RWPE1 (cell line): Measurements from ENCODE around the gene PROP1.
"Not testable (repeated sequence)": the region's sequence is repeated elsewhere in the genome, so short reads cannot be mapped to it uniquely, and the experiment has no call there.

Experiments
- CTCF ChIA-PET: fragments of 350-600 bp; sonication (Branson Sonifier 250); formaldehyde crosslinking; extraction: SDS; loops from one replicate; lab custom pipeline; 2021; lab: Yijun Ruan, JAX
- POLR2A ChIA-PET: fragments of 400-600 bp; formaldehyde crosslinking; extraction: SDS; loops from one replicate; lab custom pipeline; 2020; ENCODE audit warnings: antibody characterized with exemption; ENCODE audit not compliant: low non-redundant PET; lab: Yijun Ruan, JAX
- DNase-seq: peaks from one replicate; pipeline ENCODE4 v3.0.0; 2012; ENCODE audit warnings: low spot score
- H3K27ac ChIP-seq: fragments of 450-650 bp; 2 replicates; pipeline ENCODE4 v1.5.1; 2017
- TF ChIP-seq, protein P1 (sequence below): fragments of 450-650 bp; conservative IDR thresholded peaks from 2 replicates; pipeline ENCODE4 v1.5.1; 2017; ENCODE audit warnings: low read depth, mild to moderate bottlenecking

The PROP1 gene

DNA sequence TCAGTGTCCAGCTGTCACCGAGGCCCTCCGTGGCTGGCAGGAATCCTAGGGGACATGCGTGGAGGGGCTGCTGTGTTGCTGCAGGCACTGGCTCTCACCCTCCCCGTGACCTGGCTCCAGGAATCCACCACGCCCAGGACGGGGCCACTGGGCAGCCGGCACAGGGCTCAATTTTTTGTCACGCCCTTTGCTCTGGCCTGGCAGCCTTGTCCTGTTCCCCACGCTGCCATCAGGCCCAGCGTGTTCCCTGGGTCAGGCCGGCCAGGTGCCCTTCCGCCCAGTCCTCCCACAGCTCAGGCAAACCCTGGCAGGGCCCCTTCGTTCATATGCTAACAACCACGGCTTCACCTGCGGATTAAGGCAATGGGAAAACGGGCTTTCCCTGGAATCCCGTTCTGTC, 37.3 kb downstream of the PROP1 start:
- POLR2A ChIA-PET = no interaction called here
- no peak for DNase-seq
- TF ChIP-seq, protein P1, sequence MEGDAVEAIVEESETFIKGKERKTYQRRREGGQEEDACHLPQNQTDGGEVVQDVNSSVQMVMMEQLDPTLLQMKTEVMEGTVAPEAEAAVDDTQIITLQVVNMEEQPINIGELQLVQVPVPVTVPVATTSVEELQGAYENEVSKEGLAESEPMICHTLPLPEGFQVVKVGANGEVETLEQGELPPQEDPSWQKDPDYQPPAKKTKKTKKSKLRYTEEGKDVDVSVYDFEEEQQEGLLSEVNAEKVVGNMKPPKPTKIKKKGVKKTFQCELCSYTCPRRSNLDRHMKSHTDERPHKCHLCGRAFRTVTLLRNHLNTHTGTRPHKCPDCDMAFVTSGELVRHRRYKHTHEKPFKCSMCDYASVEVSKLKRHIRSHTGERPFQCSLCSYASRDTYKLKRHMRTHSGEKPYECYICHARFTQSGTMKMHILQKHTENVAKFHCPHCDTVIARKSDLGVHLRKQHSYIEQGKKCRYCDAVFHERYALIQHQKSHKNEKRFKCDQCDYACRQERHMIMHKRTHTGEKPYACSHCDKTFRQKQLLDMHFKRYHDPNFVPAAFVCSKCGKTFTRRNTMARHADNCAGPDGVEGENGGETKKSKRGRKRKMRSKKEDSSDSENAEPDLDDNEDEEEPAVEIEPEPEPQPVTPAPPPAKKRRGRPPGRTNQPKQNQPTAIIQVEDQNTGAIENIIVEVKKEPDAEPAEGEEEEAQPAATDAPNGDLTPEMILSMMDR = no peak
- no peak overlapping the region for H3K27ac ChIP-seq
- CTCF ChIA-PET = no interaction called here

DNA sequence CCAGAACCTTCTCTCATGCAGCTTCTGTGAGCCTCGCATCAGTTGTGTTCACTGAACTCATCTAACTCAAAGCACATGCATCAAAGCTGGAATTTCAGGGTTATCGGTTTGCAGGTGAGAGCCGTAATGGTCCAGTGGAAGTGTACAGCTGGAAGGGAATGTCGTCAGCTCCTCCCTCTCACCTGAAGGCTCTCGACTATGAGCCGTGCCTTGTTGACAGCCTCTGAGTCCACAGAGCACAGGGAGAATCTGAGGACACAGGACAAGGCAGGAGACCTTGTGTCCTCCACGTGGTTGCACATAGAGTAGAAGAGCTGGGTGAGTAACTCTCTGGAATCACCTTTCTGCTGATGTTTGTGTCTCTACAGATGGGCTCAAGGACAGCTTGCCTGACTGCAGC, 38.8 kb downstream of the PROP1 start:
- ChIA-PET CTCF (no interaction called here), POLR2A (no interaction called here)
- H3K27ac ChIP-seq = no peak overlapping the region
- TF ChIP-seq, protein P1 = no peak
- DNase-seq = no peak

DNA sequence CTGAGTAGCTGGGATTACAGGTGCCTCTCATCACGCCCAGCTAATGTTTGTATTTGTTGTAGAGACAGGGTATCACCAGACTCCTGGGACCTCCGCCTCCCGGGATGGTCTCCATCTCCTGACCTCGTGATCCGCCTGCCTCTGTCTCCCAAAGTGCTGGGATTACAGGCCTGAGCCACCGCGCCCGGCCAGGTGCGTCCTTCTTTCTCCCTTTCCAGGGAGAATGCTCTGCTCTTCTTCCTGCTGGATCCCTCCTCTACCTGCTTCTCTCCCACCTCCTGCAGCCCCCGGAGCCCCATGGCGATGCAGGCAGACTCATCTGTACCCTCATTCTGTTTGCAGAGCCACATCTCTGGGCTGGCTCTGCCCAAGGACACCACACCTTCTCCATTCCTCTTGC, 42.9 kb downstream of the PROP1 start:
- POLR2A ChIA-PET, H3K27ac ChIP-seq, DNase-seq, CTCF ChIA-PET: not testable (repeated sequence)

DNA sequence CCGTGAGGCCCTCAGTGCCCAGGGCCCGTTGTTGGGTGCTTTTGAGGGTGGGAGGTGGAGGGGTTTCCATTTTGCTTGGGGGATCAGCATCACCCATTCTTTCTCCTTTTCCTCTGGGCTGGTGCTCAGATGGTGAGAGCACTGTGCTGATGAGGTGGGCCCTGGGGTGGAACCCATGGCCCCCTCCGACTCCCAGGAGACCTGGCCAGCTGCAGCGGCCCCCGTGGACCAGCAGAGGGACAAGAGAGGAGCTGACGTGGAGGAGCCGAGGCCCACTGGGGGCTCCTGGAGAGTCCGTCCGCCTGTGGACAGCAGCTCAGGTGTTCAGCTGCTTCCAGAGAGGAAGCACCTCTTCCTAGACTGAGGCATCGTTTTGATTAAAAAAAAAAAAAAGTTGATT, 46.4 kb downstream of the PROP1 start:
- H3K27ac ChIP-seq, DNase-seq, POLR2A ChIA-PET, CTCF ChIA-PET: not testable (repeated sequence)

DNA sequence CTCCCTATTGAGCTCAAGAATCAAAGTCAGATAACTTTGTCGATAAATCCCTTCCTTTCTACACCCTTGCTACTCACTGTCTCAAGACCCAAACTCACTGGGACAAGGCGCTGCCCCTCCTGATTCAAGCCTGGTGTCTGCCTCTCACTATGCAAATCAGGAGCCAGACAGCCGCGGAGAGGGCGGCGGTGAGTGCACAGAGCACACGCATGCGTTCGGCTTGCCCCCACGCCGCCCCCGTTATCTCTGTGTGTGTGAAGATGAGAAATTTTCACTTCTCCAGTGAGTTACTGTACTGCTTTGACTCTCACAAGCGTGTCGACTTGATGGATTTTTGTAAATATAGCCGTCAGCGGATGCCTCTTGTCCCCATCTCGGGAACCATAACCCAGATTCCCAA, 47.0 kb downstream of the PROP1 start:
- POLR2A ChIA-PET, CTCF ChIA-PET: not testable (repeated sequence)

DNA sequence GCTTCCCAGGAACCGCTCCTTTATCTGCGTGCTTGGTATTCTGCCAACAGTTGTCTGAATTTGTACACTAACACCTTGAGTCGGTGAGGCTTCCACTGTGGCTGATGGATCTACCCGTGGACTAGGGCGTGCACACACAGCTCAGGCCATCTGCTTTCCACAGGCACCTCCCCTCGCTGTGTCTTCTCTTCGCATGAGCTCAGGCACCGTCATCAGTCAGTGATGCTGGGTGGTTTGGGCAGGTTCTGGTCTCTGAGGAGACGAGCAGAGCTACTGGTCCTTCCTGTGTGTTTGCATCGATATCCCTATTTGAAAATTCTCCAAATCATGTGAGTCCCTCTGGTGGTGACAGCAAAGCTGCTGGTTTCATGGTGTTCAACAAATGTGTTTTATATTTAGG, 48.1 kb downstream of the PROP1 start:
- CTCF ChIA-PET, H3K27ac ChIP-seq, DNase-seq, POLR2A ChIA-PET: not testable (repeated sequence)

More for the DNA sequence above, 47.0 kb downstream of the PROP1 start:
- DNase-seq, H3K27ac ChIP-seq: not testable (repeated sequence)

DNA sequence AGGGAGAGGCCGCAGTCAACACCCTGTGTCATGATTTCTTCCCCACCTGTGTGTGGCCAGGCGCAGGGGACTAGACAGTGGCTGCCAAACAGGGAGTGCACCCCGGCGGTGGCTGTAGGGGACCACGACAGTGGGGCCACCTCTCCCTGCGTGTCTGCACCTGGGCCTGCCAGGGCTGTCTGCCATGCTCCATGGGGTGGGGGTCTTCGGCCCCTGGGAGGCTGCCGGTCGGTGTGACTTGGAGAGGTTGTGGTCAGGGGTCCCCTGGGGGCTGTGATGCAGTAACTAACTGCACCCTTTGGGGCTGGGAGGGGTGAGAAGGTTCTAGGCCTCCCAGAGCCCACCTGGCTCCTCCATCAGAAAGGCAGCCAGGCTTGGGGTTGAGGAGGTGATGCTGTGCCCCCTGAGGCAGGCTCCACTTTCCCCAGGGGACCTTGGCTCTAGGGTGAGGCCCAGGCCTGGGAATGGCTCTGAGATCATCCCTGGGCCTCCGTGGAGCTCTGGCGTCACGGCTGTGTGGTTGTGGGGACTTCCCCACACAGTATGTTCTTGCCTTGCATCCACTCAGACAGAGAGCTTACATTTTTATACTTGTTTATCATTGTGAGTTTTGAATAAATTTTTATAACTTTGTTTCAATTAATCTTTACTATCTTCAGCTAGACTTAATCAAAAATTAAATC, 50.3 kb downstream of the PROP1 start:
- POLR2A ChIA-PET, CTCF ChIA-PET, DNase-seq, H3K27ac ChIP-seq: not testable (repeated sequence)

DNA sequence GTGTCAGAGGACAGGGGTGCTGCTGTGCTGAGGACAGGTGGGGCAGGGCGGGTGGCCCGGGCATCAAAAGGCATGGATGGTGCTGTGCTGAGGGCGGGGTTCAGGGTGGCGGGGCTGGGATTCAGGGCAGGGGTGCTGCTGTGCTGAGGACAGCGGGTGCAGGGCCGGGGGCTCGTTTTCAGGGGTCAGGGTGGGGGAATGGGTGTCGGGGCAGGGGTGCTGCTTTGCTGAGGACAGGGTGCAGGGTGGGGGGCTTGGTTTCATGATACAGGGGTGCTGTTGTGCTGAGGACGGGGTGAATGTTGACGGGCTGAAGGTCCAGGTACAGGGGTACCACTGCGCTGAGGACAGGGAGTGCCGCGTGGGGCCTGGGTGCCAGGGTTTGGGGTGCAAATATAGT, 50.9 kb downstream of the PROP1 start:
- CTCF ChIA-PET, H3K27ac ChIP-seq, DNase-seq, POLR2A ChIA-PET: not testable (repeated sequence)

DNA sequence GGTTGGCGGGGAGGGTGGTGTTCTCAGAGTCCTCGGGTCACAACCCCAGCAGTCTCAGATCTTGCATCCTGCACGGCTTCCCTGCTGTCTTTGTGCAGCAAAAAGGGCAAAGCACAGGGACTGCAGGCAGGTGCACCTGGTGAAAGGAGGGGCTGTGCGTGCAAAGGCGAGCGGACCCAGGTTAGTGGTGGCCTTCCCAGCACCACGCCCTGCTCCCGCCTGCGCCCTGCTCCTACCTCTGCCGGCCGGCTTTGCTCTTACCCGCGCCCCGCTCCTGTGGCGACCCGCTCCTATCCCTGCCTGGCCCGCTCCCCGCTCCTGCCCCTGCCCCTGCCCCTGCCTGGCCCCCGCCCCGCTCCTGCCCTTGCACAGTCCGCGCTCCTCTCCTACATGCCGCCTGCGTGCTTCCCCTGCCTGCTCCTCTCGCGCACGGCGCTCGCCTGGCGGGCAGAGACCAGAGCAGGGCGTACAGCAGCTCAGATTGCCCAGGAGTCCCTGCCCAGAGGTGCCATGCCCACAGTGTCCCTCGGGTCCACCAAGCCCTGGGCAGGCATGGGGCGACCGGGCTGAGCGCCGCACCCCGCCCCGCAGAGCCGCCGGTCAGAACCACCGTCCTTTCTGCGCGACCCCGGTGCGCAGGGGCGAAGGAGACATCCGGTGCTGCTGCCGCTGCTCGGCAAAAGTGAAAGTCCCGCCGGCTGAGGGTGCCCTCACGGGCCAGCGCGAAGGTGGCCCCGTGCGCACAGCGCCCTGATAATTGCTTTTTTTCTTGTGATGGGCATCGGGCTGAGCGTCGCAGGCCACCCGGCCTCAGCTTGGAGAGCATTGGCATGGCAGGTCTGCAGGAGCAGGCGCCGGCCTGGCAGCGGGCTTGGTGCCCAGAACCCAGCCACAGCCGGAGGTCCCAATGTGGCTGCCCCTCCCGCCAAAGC, 52.0 kb downstream of the PROP1 start:
- POLR2A ChIA-PET, DNase-seq, H3K27ac ChIP-seq, CTCF ChIA-PET: not testable (repeated sequence)

DNA sequence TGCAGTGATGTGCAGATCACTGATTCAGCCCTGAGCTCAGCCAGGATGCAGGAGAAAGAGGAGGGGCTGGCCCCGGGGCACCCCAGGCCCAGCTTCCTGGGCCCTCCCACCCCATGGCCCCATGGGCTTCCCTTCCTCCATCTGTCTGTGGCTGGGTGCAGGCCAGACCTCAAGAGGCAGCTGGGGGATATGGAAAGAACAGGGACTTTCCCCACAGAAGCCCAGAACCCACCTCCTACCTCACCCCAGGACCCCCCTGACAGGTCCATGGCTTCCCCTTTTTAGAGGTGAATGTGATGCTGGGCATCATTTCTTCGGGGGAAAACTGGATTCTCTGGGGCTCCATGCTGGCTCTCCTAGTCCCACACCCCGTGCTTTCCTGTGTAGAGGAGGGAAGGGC, 53.1 kb downstream of the PROP1 start:
- POLR2A ChIA-PET, H3K27ac ChIP-seq, DNase-seq, CTCF ChIA-PET: not testable (repeated sequence)
